ENCODE results near the gene MIS18A. TPM values are rescaled to one million over a fixed set of nuclear protein-coding genes. Genes with fewer than 3 reads are reported as not detected.

MIS18A gene
- total and polyA plus RNA-seq, 10 of the 15 experiments (the other 5 are each of a cell fraction or from before 2014, with no cell fraction given), result 6.5 to 48.9 (median 24.8) TPM

GRCh38 chr21:32233722-32234301, 45.0 kb downstream of the MIS18A start:
- TF ChIP-seq POLR2AphosphoS2 (IDR thresholded peaks at IDR 0.05; ENCODE audit: low read depth, low read length), result no peak
- no peak for TF ChIP-seq RAD51 (IDR thresholded peaks at IDR 0.05)
- no peak for TF ChIP-seq LARP7 (IDR thresholded peaks at IDR 0.05)
- no peak for TF ChIP-seq NBN (IDR thresholded peaks at IDR 0.05)
- TF ChIP-seq, protein P1, sequence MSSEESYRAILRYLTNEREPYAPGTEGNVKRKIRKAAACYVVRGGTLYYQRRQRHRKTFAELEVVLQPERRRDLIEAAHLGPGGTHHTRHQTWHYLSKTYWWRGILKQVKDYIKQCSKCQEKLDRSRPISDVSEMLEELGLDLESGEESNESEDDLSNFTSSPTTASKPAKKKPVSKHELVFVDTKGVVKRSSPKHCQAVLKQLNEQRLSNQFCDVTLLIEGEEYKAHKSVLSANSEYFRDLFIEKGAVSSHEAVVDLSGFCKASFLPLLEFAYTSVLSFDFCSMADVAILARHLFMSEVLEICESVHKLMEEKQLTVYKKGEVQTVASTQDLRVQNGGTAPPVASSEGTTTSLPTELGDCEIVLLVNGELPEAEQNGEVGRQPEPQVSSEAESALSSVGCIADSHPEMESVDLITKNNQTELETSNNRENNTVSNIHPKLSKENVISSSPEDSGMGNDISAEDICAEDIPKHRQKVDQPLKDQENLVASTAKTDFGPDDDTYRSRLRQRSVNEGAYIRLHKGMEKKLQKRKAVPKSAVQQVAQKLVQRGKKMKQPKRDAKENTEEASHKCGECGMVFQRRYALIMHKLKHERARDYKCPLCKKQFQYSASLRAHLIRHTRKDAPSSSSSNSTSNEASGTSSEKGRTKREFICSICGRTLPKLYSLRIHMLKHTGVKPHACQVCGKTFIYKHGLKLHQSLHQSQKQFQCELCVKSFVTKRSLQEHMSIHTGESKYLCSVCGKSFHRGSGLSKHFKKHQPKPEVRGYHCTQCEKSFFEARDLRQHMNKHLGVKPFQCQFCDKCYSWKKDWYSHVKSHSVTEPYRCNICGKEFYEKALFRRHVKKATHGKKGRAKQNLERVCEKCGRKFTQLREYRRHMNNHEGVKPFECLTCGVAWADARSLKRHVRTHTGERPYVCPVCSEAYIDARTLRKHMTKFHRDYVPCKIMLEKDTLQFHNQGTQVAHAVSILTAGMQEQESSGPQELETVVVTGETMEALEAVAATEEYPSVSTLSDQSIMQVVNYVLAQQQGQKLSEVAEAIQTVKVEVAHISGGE (CRISPR knock-in tag; IDR thresholded peaks at IDR 0.05), result no peak
- TF ChIP-seq SREBF2 (IDR thresholded peaks at IDR 0.05; ENCODE audit: low read length), result no peak
- H3K4me2 ChIP-seq (ENCODE audit: control insufficient read depth, insufficient read depth), result no peak overlapping the region
- ChIA-PET SMC1A (ENCODE audit: uncharacterized antibody, unreplicated experiment) (no interaction called here), POLR2A (no interaction called here), CTCF (no interaction called here), RAD21 (ENCODE audit: unreplicated experiment) (no interaction called here)
- intact Hi-C loops (cut with micrococcal nuclease; ENCODE audit: unreplicated experiment), result no loop called here
- no peaks in the 10 kb centered on the region for H3K79me2 ChIP-seq (ENCODE audit: control insufficient read depth, insufficient read depth, low read length)
- no peak for DNase-seq (ENCODE audit: low read depth, low spot score)
- in situ Hi-C loops (cut with MboI), result no loop called here
- no peak for FAIRE-seq
- ATAC-seq, result no peak
- no peak overlapping the region for H3K4me3 ChIP-seq
- no peaks in the 10 kb centered on the region for H4K20me1 ChIP-seq (ENCODE audit: control insufficient read depth, insufficient read depth)
- no peaks in the 10 kb centered on the region for H3K4me1 ChIP-seq (ENCODE audit: control insufficient read depth, insufficient read depth, low read length)
- no peak overlapping the region for H3K27ac ChIP-seq (ENCODE audit: control insufficient read depth, insufficient read depth)
- BruUV-seq (replicated peaks), result no TSS peak
- H2AFZ ChIP-seq (ENCODE audit: control insufficient read depth, low read depth, low read length), result no peak overlapping the region
- no peaks in the 10 kb centered on the region; a peak in 1 of 4 replicates for H3K27me3 ChIP-seq (replicated peaks in 1 of 2; ENCODE audit: control insufficient read depth in 2 of 2, insufficient read depth in 2 of 2, low read length in 1 of 2)
- H3K9me3 ChIP-seq (replicated peaks; ENCODE audit: control insufficient read depth, insufficient read depth, low read length), result no peaks in the 10 kb centered on the region; the same call in 2 of the 3 replicates
- H3K9ac ChIP-seq (ENCODE audit: control insufficient read depth, insufficient read depth, low read length), result no peak overlapping the region
- no peaks in the 10 kb centered on the region for H3K36me3 ChIP-seq (ENCODE audit: control insufficient read depth in 2 of 2, insufficient read depth in 2 of 2, low read length in 1 of 2)
- WGBS (ENCODE audit: insufficient coverage, insufficient replicate concordance, low lambda C conversion rate, missing lambda C conversion rate), result 14% methylated on average over 4 of the region's 4 CpGs
